Sigmoid colon (tissue), 4 donors: ENCODE results near the gene FLCN.

ENCODE experiments used
- CTCF ChIP-seq, 4 experiments: fragments of 450-650 bp in 3 of 4; fragments of 200-600 bp in 1 of 4; IDR thresholded peaks; one replicate each; pipeline ENCODE4 v1.5.1; 2016 to 2019; ENCODE audit warnings: antibody characterized with exemption in 4 of 4, mild to moderate bottlenecking in 3 of 4, moderate library complexity in 2 of 4
- EP300 ChIP-seq, 4 donors: sonication (generic); formaldehyde crosslinking; IDR thresholded peaks; one replicate each; pipeline ENCODE4 v1.6.1; 2017; ENCODE audit warnings: antibody characterized with exemption in 4 of 4
- POLR2A ChIP-seq, 2 donors: fragments of 450-650 bp; IDR thresholded peaks; one replicate each; pipeline ENCODE4 v1.6.1; 2016; ENCODE audit warnings: antibody characterized with exemption in 2 of 2, mild to moderate bottlenecking in 2 of 2, moderate library complexity in 2 of 2

GRCh38 chr17:17186551-17187505 lies 50.1 kb downstream of the FLCN start:
- TF ChIP-seq CTCF (IDR thresholded peaks at IDR 0.05) (no peak), POLR2A (IDR thresholded peaks at IDR 0.05) (no peak), EP300 (IDR thresholded peaks at IDR 0.05) (no peak)
